ENCODE results near the gene DYNLT4. TPM values are rescaled to one million over a fixed set of nuclear protein-coding genes. Genes with fewer than 3 reads are reported as not detected.

DYNLT4 gene
- 0.44 and 0.54 TPM in 2 replicates for total RNA-seq (2021)
- percentile 35 among the genes with signal in this experiment for Bru-seq, nascent RNA
- BruChase-seq, experiment 1, labeled RNA remaining after a 2-hour chase: not detected
- percentile 33 among the genes with signal in this experiment for BruChase-seq, experiment 2, labeled RNA remaining after a 6-hour chase
- long read RNA-seq, partial matches to known transcripts: 0 of 1 reads
- long read RNA-seq, other reads (novel, unspliced or antisense): 1 of 1 reads

- Histone ChIP-seq H3K27ac (ENCODE audit: low read depth, low read length, poor library complexity, severe bottlenecking) (peak within 1 kb of the TSS; percentile 98), H3K36me3 (ENCODE audit: insufficient read depth, low read length, poor library complexity, severe bottlenecking) (peaks cover 9% of the 10 kb centered on the region), H3K27me3 (replicated peaks; ENCODE audit: insufficient read depth, low read depth, low read length, poor library complexity) (no peaks in the 10 kb centered on the region), H3K4me1 (ENCODE audit: insufficient read depth, low read length, poor library complexity, severe bottlenecking) (peaks cover 54% of the 10 kb centered on the region), H3K4me3 (ENCODE audit: low read depth, low read length, poor library complexity, severe bottlenecking) (peak within 1 kb of the TSS; percentile 41), H3K9me3 (ENCODE audit: low read depth, low read length, poor library complexity, severe bottlenecking) (no peaks in the 10 kb centered on the region)
- no peak for DNase-seq (ENCODE audit: low spot score)
- intact Hi-C loops (cut with micrococcal nuclease; ENCODE audit: unreplicated experiment): loop anchor here (10.0 kb wide), 1 partner anchor 498 kb away; no protein-coding TSS in a partner anchor
- POLR2A ChIA-PET (ENCODE audit: low non-redundant PET): interaction anchor here (0.5 to 2.7 kb wide), 3 partner anchors 12 to 1249 kb away, joined by 3 to 18 read pairs (median 5); no protein-coding TSS in a partner anchor
- no peak for TF ChIP-seq CTCF (conservative IDR thresholded peaks at IDR 0.05; ENCODE audit: low read depth, low read length)
- no peak for TF ChIP-seq EZH2 (IDR thresholded peaks at IDR 0.05; ENCODE audit: borderline replicate concordance, low read depth, low read length, poor library complexity, severe bottlenecking)
- CTCF ChIA-PET: interaction anchor here (0.6 kb wide), 1 partner anchor 81 kb away, joined by 3 read pairs; no protein-coding TSS in a partner anchor
- no TSS peak for BruUV-seq (replicated peaks)
Observed at GRCh38 chr1:44806704-44807363, at the start of gene DYNLT4. Gene DYNLT4, minus strand, starts transcription at chr1:44807351. Its CDS starts 683 bp downstream, at chr1:44806668.

GRCh38 chr1:44855742-44856141, 48.6 kb upstream of the DYNLT4 start:
- POLR2A ChIA-PET (ENCODE audit: low non-redundant PET): interaction anchor here (0.6 kb wide), 1 partner anchor 14 kb away, joined by 3 read pairs; no protein-coding TSS in a partner anchor
- Histone ChIP-seq H3K27me3 (replicated peaks; ENCODE audit: insufficient read depth, low read depth, low read length, poor library complexity) (no peaks in the 10 kb centered on the region), H3K4me3 (ENCODE audit: low read depth, low read length, poor library complexity, severe bottlenecking) (no peak overlapping the region), H3K27ac (ENCODE audit: low read depth, low read length, poor library complexity, severe bottlenecking) (no peak overlapping the region), H3K9me3 (ENCODE audit: low read depth, low read length, poor library complexity, severe bottlenecking) (no peaks in the 10 kb centered on the region), H3K4me1 (ENCODE audit: insufficient read depth, low read length, poor library complexity, severe bottlenecking) (no peaks in the 10 kb centered on the region), H3K36me3 (ENCODE audit: insufficient read depth, low read length, poor library complexity, severe bottlenecking) (no peaks in the 10 kb centered on the region)
- DNase-seq (ENCODE audit: low spot score): no peak
- TF ChIP-seq EZH2 (IDR thresholded peaks at IDR 0.05; ENCODE audit: borderline replicate concordance, low read depth, low read length, poor library complexity, severe bottlenecking) (no peak), CTCF (conservative IDR thresholded peaks at IDR 0.05; ENCODE audit: low read depth, low read length) (no peak)
- intact Hi-C loops (cut with micrococcal nuclease; ENCODE audit: unreplicated experiment): no loop called here
- CTCF ChIA-PET: no interaction called here
- BruUV-seq (replicated peaks): no TSS peak

- H3K4me3 ChIP-seq (ENCODE audit: low read depth, low read length, poor library complexity, severe bottlenecking): no peak overlapping the region
- TF ChIP-seq EZH2 (IDR thresholded peaks at IDR 0.05; ENCODE audit: borderline replicate concordance, low read depth, low read length, poor library complexity, severe bottlenecking): no peak
- TF ChIP-seq CTCF (conservative IDR thresholded peaks at IDR 0.05; ENCODE audit: low read depth, low read length): no peak
- H3K27ac ChIP-seq (ENCODE audit: low read depth, low read length, poor library complexity, severe bottlenecking): no peak overlapping the region
- BruUV-seq (replicated peaks): no TSS peak
- CTCF ChIA-PET: no interaction called here
- no peaks in the 10 kb centered on the region for H3K27me3 ChIP-seq (replicated peaks; ENCODE audit: insufficient read depth, low read depth, low read length, poor library complexity)
- no peak for DNase-seq (ENCODE audit: low spot score)
- no peaks in the 10 kb centered on the region for H3K9me3 ChIP-seq (ENCODE audit: low read depth, low read length, poor library complexity, severe bottlenecking)
- no peaks in the 10 kb centered on the region for H3K36me3 ChIP-seq (ENCODE audit: insufficient read depth, low read length, poor library complexity, severe bottlenecking)
- POLR2A ChIA-PET (ENCODE audit: low non-redundant PET): no interaction called here
- no peaks in the 10 kb centered on the region for H3K4me1 ChIP-seq (ENCODE audit: insufficient read depth, low read length, poor library complexity, severe bottlenecking)
- intact Hi-C loops (cut with micrococcal nuclease; ENCODE audit: unreplicated experiment): no loop called here
Observed at GRCh38 chr1:44854970-44855369, 47.8 kb upstream of the DYNLT4 start.
